Common myeloid progenitor, CD34-positive (primary cell): ENCODE data around the gene NR1H3.
A peak's percentile ranks its signal among the peaks of the same experiment; 100 is the strongest.

Experiments used
- CTCF ChIA-PET: fragments of 350-600 bp; sonication (Branson Sonifier 250); formaldehyde crosslinking; loops from one replicate; lab custom pipeline; 2021; ENCODE audit warnings: antibody characterized with exemption; lab: Charles Lee
- POLR2A ChIA-PET: fragments of 350-600 bp; sonication (Branson Sonifier 250); formaldehyde crosslinking; loops from one replicate; lab custom pipeline; 2021; ENCODE audit warnings: antibody characterized with exemption; lab: Charles Lee
- DNase-seq, 3 donors: peaks; one replicate each; pipeline versions ENCODE4 v3.0.0 to v3.0.0-alpha.2; 2013
- H3K27ac ChIP-seq, 2 experiments: 1 replicate in 1 of 2; 2 replicates in 1 of 2; pipeline ENCODE4 v1.7.0; 2013; ENCODE audit warnings: inconsistent platforms in 2 of 2, low read length in 2 of 2, mild to moderate bottlenecking in 2 of 2, low read depth in 1 of 2, moderate library complexity in 1 of 2; ENCODE audit not compliant: severe bottlenecking in 2 of 2, insufficient read depth in 1 of 2, poor library complexity in 1 of 2
- H3K27me3 ChIP-seq, 5 experiments: replicated peaks in 2 of 5; 1 replicate in 3 of 5; 2 replicates in 2 of 5; pipeline versions ENCODE4 v1.6.1 to v1.7.0; 2013; ENCODE audit warnings: low read length in 4 of 5, mild to moderate bottlenecking in 2 of 5, moderate library complexity in 2 of 5, inconsistent platforms in 1 of 5; ENCODE audit not compliant: insufficient read depth in 5 of 5, control insufficient read depth in 4 of 5
- H3K36me3 ChIP-seq, 4 experiments: 1 replicate in 2 of 4; 2 replicates in 2 of 4; pipeline versions ENCODE4 v1.6.1 to v1.7.0; 2013; ENCODE audit warnings: low read length in 3 of 4, control low read depth in 1 of 4, mild to moderate bottlenecking in 1 of 4; ENCODE audit not compliant: control insufficient read depth in 4 of 4, insufficient read depth in 4 of 4
- H3K4me1 ChIP-seq, 4 experiments: 1 replicate in 3 of 4; 2 replicates in 1 of 4; pipeline versions ENCODE4 v1.6.1 to v1.7.1; 2013; ENCODE audit warnings: low read length in 3 of 4, mild to moderate bottlenecking in 3 of 4, control low read depth in 1 of 4, inconsistent platforms in 1 of 4, moderate library complexity in 1 of 4; ENCODE audit not compliant: control insufficient read depth in 4 of 4, insufficient read depth in 4 of 4; ENCODE audit errors: control extremely low read depth in 1 of 4
- H3K4me3 ChIP-seq, 7 experiments: 1 replicate in 4 of 7; 2 replicates in 3 of 7; pipeline versions ENCODE4 v1.5.1 to v1.7.0; 2013; ENCODE audit warnings: mild to moderate bottlenecking in 7 of 7, low read length in 6 of 7, moderate library complexity in 6 of 7, inconsistent platforms in 2 of 7, low read depth in 2 of 7, control low read depth in 1 of 7; ENCODE audit not compliant: insufficient read depth in 4 of 7, control insufficient read depth in 1 of 7; ENCODE audit errors: extremely low read depth in 1 of 7
- H3K9me3 ChIP-seq, 5 experiments: 1 replicate in 4 of 5; 2 replicates in 1 of 5; pipeline versions ENCODE4 v1.6.1 to v1.7.1; 2013; ENCODE audit warnings: low read length in 4 of 5, mild to moderate bottlenecking in 2 of 5, inconsistent platforms in 1 of 5, low read depth in 1 of 5, moderate library complexity in 1 of 5; ENCODE audit not compliant: control insufficient read depth in 4 of 5, insufficient read depth in 2 of 5; ENCODE audit errors: control extremely low read depth in 1 of 5
- WGBS: methylation state at CpG from one replicate; pipeline ENCODE4 v1.1.5; 2013; ENCODE audit not compliant: insufficient coverage; 5-methylcytosine and 5-hydroxymethylcytosine counted together

NR1H3 gene

DNA sequence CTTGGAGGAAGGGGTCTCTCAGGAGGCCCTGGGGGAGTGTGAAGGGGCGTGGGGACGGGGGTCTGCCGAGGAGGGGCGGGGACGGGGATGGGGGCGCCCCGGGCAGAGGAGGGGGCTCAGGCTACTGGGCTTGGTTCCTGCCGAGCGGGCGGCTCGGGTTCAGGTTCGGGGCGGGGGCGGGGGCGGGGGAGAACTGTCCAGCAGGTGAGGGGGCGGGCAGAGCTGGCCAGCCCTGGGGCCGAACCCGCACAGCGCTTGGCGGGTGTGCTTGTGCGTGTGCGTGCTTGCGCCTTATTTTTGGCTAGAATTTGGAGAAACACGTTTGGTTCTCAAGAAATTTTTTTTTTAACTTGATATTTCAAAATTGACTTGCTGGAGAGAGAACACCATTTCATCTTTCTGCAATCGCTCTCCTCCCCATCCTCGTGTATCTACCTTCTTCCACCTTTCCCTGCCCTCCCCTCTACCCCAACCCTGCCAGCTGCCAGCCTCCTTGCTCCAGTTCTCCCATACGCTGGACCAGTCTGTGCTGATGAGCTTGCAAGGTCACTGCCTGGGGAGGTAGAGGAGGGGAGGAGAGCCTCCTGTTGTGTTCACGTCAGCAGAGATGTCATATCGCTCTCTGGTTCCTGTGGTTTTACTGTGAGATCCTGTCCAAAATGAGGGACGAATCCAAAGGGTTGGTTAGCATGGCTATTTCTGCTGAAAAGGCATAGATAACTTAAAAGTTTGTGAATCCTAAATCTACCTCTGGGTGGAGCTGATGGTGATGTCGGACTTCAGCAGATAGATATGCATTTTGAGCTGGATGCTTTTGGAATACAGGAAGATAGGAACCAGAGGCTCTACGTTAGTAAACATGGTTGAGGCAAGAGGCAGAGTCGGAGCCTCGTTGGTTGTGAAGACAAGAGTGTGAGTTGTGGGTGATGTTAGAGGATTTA is 12.8 kb downstream of the NR1H3 start:
- H3K27me3 ChIP-seq = no peaks in the 10 kb centered on the region
- no peaks in the 10 kb centered on the region for H3K9me3 ChIP-seq
- CTCF ChIA-PET = interaction anchor here (0.6 to 2.5 kb wide), 13 partner anchors 11 to 142 kb away, joined by 3 to 31 read pairs (median 4); partner anchors contain the start of genes ACP2 and NR1H3
- peak overlapping the region; percentile 65 to 88 (median 79) for H3K4me3 ChIP-seq
- POLR2A ChIA-PET = interaction anchor here (0.7 to 3.1 kb wide), 5 partner anchors 9 to 140 kb away, joined by 3 to 12 read pairs (median 3); partner anchors contain the start of gene ACP2
- peaks cover 3 to 20% (median 15%) of the 10 kb centered on the region in 4 experiments for H3K36me3 ChIP-seq
- H3K27ac ChIP-seq = peak overlapping the region; percentile 93 to 95
- WGBS = under 1% methylated on average over 14 of the region's 34 CpGs
- peak; percentile 49 to 54 (median 51) for DNase-seq
- peaks cover 26 to 61% (median 58%) of the 10 kb centered on the region in 4 experiments for H3K4me1 ChIP-seq

GRCh38 chr11:47271328-47271727 is 13.5 kb downstream of the NR1H3 start:
- WGBS = 32% methylated on average over 2 of the region's 4 CpGs
- peaks cover 21 to 55% (median 51%) of the 10 kb centered on the region in 4 experiments for H3K4me1 ChIP-seq
- peaks cover 4 to 27% (median 22%) of the 10 kb centered on the region in 4 experiments for H3K36me3 ChIP-seq
- H3K4me3 ChIP-seq = peak overlapping the region in 6 of 7 experiments; percentile 68 to 88 (median 82)
- ChIA-PET CTCF (interaction anchor here (0.8 to 2.5 kb wide), 12 partner anchors 10 to 141 kb away, joined by 3 to 31 read pairs (median 4); partner anchors contain the start of genes ACP2 and NR1H3), POLR2A (interaction anchor here (0.6 to 3.1 kb wide), 4 partner anchors 9 to 140 kb away, joined by 3 to 12 read pairs (median 3); no protein-coding TSS in a partner anchor)
- H3K27ac ChIP-seq = peak overlapping the region; percentile 35 to 95
- no peaks in the 10 kb centered on the region for H3K27me3 ChIP-seq
- H3K9me3 ChIP-seq = no peaks in the 10 kb centered on the region
- DNase-seq = peak in 2 of 3 donors; percentile 35 to 48

DNA sequence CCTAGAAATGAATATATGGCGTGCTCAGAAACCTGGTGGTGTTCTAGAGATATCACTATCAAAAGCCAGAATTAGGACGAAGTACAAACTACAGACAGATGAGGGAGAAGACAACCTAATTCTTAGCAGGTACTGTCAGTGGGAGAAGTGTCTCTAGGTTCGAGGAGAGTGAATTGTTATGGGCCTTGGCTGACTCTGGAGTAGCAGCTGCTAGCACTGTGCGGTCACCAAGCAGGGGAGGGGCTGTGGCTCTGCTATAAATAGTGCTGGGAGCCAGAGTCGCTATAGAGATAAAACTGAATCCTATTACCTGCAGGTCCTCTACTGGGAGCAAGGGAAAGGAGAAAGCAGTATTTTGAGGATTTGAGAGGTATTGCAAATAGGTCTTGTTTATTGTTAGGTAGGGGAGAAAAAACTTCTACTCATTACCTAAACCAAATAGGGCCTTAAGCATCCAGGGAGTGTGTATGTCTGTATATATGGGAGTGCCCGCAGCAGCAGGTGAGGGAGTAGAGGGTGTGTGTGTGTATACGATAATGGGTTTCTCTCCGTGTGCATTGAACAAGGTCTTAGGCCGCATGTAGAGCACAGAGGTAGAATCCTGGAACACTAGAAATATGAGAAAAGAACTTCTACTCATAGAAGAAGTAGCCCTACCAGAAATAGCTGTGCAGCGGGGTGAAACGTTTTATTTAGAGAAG is 14.3 kb downstream of the NR1H3 start:
- Histone ChIP-seq H3K4me3 (peak overlapping the region in 6 of 7 experiments; percentile 34 to 88 (median 82)), H3K27me3 (no peaks in the 10 kb centered on the region), H3K36me3 (peaks cover 7 to 35% (median 29%) of the 10 kb centered on the region in 4 experiments), H3K4me1 (peaks cover 21 to 53% (median 48%) of the 10 kb centered on the region in 4 experiments), H3K27ac (peak overlapping the region in 1 of 2 experiments; percentile 95), H3K9me3 (no peaks in the 10 kb centered on the region)
- 73% methylated on average over 8 of the region's 11 CpGs for WGBS
- POLR2A ChIA-PET = interaction anchor here (0.8 to 3.1 kb wide), 2 partner anchors 13 to 40 kb away, joined by 6 to 12 read pairs; no protein-coding TSS in a partner anchor
- DNase-seq = peak in 2 of 3 donors; percentile 50 to 55
- CTCF ChIA-PET = interaction anchor here (0.6 to 4.3 kb wide), 12 partner anchors 9 to 141 kb away, joined by 3 to 31 read pairs (median 4); partner anchors contain the start of gene NR1H3

- DNase-seq = peak in 2 of 3 donors; percentile 33 to 41
- no peaks in the 10 kb centered on the region for H3K9me3 ChIP-seq
- peak overlapping the region in 1 of 2 experiments; percentile 21 for H3K27ac ChIP-seq
- CTCF ChIA-PET = interaction anchor here (0.6 to 4.3 kb wide), 10 partner anchors 14 to 176 kb away, joined by 3 to 27 read pairs (median 4); partner anchors contain the start of genes ACP2, NR1H3 and RAPSN
- POLR2A ChIA-PET = interaction anchor here (0.6 to 3.1 kb wide), 3 partner anchors 13 to 86 kb away, joined by 6 to 12 read pairs (median 6); no protein-coding TSS in a partner anchor
- WGBS = no CpG with 5 or more reads among the region's 1 CpG
- H3K27me3 ChIP-seq = no peaks in the 10 kb centered on the region
- H3K4me3 ChIP-seq = peak overlapping the region in 1 of 7 experiments; percentile 88
- H3K4me1 ChIP-seq = peaks cover 21 to 47% (median 43%) of the 10 kb centered on the region in 4 experiments
- peaks cover 7 to 39% (median 33%) of the 10 kb centered on the region in 4 experiments for H3K36me3 ChIP-seq
Observed at GRCh38 chr11:47272706-47273105, 14.9 kb downstream of the NR1H3 start.

GRCh38 chr11:47274495-47275235 is 16.9 kb downstream of the NR1H3 start:
- H3K9me3 ChIP-seq = no peaks in the 10 kb centered on the region
- POLR2A ChIA-PET = no interaction called here
- 97% methylated on average over 20 of the region's 28 CpGs for WGBS
- H3K36me3 ChIP-seq = peaks cover 9 to 56% (median 45%) of the 10 kb centered on the region in 4 experiments
- no peak for DNase-seq
- no peaks in the 10 kb centered on the region for H3K27me3 ChIP-seq
- CTCF ChIA-PET = interaction anchor here (0.9 to 4.3 kb wide), 9 partner anchors 16 to 97 kb away, joined by 3 to 27 read pairs (median 5); partner anchors contain the start of genes ACP2 and NR1H3
- no peak overlapping the region for H3K27ac ChIP-seq
- peaks cover 18 to 30% (median 26%) of the 10 kb centered on the region in 4 experiments for H3K4me1 ChIP-seq
- no peak overlapping the region for H3K4me3 ChIP-seq

DNA sequence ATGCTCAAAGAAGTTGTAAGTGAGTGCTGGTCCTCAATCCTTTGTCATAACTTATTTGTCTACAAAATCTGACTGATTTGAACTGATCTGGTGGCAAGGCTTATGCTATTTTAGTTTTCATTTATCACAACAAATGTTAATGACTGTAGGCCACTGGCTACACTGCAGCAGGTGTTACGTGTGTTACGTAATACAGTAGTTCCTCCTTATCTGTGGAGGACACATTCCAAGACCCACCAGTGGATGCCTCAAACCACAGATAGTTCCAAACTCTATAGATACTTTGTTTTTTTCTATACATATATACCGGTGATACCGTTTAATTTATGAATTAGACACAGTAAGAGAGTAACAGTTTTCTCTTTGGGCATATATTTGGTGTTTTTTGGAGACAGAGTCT is 19.1 kb downstream of the NR1H3 start:
- WGBS = no CpG with 5 or more reads among the region's 4 CpGs
- CTCF ChIA-PET = interaction anchor here (1.6 kb wide), 1 partner anchor 13 kb away, joined by 3 read pairs; no protein-coding TSS in a partner anchor
- H3K36me3 ChIP-seq = peaks cover 14 to 76% (median 60%) of the 10 kb centered on the region in 4 experiments
- no peak overlapping the region for H3K27ac ChIP-seq
- H3K27me3 ChIP-seq = no peaks in the 10 kb centered on the region
- peaks cover 5 to 14% (median 12%) of the 10 kb centered on the region in 4 experiments for H3K4me1 ChIP-seq
- POLR2A ChIA-PET = no interaction called here
- peak in 1 of 3 donors; percentile 55 for DNase-seq
- H3K9me3 ChIP-seq = no peaks in the 10 kb centered on the region
- H3K4me3 ChIP-seq = no peak overlapping the region
